ENCODE results near the gene NFAM1.

Gene NFAM1

DNA sequence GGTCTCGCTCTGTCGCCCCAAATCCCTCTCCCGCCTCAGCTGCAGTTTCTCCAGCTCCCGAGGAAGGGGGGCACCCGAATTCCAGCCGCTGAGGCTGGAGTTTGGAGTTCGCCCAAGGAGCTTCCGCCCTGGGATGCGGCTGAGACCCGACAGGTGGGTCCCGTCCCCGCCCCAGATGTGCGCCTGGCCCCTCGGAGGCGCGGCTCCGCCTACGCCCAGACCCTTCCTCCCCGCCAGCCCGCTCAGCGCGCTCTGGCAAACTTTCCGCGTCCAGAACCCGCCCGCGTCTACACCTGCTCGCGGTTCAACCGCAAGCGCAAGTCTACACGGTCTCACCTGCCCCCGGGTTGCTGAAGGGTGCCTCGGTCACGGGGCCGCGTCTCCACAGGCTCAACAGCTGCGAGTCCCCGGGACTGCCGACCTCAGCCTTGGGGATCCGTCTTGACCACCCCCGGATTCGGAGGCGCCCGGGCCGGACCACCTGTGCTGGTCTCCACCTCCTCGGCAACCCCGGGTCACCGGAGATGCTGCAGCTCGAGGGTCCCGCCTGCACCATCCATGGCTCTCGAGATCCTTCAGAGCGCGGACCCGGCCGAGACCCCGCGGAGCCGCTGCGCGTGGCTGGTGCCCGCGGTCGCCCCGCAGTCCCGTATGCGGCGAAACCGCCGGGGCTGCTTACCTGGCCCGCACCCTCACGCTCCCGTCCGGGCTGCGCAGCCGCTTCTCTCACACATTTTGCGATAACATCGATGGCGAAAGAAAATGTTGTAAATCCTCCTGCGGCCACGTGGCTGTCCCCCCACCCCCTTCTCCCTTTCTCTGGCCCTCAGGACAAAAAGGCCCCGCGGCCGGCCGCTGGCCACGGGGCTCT lies 63.6 kb downstream of the NFAM1 start (continued):
- no peak for TF ChIP-seq ZNF701 (tag by site-specific recombination; IDR thresholded peaks at IDR 0.05)
- TF ChIP-seq ZSCAN5A (tag by site-specific recombination; IDR thresholded peaks at IDR 0.05): no peak
- no peak for TF ChIP-seq ZNF670 (tag by site-specific recombination; IDR thresholded peaks at IDR 0.05; ENCODE audit: low read depth)
- TF ChIP-seq SCRT2 (tag by site-specific recombination; IDR thresholded peaks at IDR 0.05): peak; percentile 92
- no peak for TF ChIP-seq ZNF677 (tag by site-specific recombination; IDR thresholded peaks at IDR 0.05)
- peak; percentile 51; the same call in 1 of the 2 replicates for TF ChIP-seq SCRT1 (tag by site-specific recombination; IDR thresholded peaks at IDR 0.05; ENCODE audit: borderline replicate concordance)
- TF ChIP-seq ZNF133 (tag by site-specific recombination; IDR thresholded peaks at IDR 0.05): no peak
- TF ChIP-seq ZNF146 (tag by site-specific recombination; IDR thresholded peaks at IDR 0.05): no peak
- TF ChIP-seq, protein P1, sequence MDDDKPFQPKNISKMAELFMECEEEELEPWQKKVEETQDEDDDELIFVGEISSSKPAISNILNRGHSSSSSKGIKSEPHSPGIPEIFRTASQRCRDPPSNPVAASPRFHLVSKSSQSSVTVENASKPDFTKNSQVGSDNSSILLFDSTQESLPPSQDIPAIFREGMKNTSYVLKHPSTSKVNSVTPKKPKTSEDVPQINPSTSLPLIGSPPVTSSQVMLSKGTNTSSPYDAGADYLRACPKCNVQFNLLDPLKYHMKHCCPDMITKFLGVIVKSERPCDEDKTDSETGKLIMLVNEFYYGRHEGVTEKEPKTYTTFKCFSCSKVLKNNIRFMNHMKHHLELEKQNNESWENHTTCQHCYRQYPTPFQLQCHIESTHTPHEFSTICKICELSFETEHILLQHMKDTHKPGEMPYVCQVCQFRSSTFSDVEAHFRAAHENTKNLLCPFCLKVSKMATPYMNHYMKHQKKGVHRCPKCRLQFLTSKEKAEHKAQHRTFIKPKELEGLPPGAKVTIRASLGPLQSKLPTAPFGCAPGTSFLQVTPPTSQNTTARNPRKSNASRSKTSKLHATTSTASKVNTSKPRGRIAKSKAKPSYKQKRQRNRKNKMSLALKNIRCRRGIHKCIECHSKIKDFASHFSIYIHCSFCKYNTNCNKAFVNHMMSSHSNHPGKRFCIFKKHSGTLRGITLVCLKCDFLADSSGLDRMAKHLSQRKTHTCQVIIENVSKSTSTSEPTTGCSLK (tag by site-specific recombination; IDR thresholded peaks at IDR 0.05): no peak
- TF ChIP-seq ZNF169 (tag by site-specific recombination; IDR thresholded peaks at IDR 0.05): peak; percentile 54; the same call in 1 of the 2 replicates
- no peak for TF ChIP-seq ZNF48 (tag by site-specific recombination; IDR thresholded peaks at IDR 0.05)
- no peak for TF ChIP-seq ZNF776 (tag by site-specific recombination; IDR thresholded peaks at IDR 0.05; ENCODE audit: borderline replicate concordance)
- TF ChIP-seq, protein P2, sequence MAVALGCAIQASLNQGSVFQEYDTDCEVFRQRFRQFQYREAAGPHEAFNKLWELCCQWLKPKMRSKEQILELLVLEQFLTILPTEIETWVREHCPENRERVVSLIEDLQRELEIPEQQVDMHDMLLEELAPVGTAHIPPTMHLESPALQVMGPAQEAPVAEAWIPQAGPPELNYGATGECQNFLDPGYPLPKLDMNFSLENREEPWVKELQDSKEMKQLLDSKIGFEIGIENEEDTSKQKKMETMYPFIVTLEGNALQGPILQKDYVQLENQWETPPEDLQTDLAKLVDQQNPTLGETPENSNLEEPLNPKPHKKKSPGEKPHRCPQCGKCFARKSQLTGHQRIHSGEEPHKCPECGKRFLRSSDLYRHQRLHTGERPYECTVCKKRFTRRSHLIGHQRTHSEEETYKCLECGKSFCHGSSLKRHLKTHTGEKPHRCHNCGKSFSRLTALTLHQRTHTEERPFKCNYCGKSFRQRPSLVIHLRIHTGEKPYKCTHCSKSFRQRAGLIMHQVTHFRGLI (tag by site-specific recombination; IDR thresholded peaks at IDR 0.05): peak; percentile 58; the same call in 1 of the 2 replicates
- TF ChIP-seq ZNF473 (tag by site-specific recombination; IDR thresholded peaks at IDR 0.05): no peak
- TF ChIP-seq MEIS1 (CRISPR knock-in tag; IDR thresholded peaks at IDR 0.05; ENCODE audit: borderline replicate concordance): no peak
- no peak for TF ChIP-seq GLI2 (tag by site-specific recombination; IDR thresholded peaks at IDR 0.05; ENCODE audit: borderline replicate concordance, low read depth)
- TF ChIP-seq ZBTB17 (tag by site-specific recombination; IDR thresholded peaks at IDR 0.05): peak; percentile 49
- TF ChIP-seq ZNF837 (tag by site-specific recombination; IDR thresholded peaks at IDR 0.05): 0 out of 2 replicates have a peak, but pooled peaks have one; percentile 47
- TF ChIP-seq ZNF248 (tag by site-specific recombination; IDR thresholded peaks at IDR 0.05): no peak
- TF ChIP-seq HOXA7 (CRISPR knock-in tag; IDR thresholded peaks at IDR 0.05; ENCODE audit: borderline replicate concordance): no peak
- peak; percentile 62; the same call in 1 of the 2 replicates for TF ChIP-seq KLF8 (tag by site-specific recombination; IDR thresholded peaks at IDR 0.05)
- TF ChIP-seq ZNF394 (tag by site-specific recombination; IDR thresholded peaks at IDR 0.05; ENCODE audit: borderline replicate concordance): peak; percentile 57; the same call in 1 of the 2 replicates
- no peak for TF ChIP-seq ZNF292 (tag by site-specific recombination; IDR thresholded peaks at IDR 0.05; ENCODE audit: borderline replicate concordance, low read depth)
- TF ChIP-seq ZNF221 (tag by site-specific recombination; IDR thresholded peaks at IDR 0.05; ENCODE audit: borderline replicate concordance): no peak
- no peak for TF ChIP-seq ZSCAN23 (tag by site-specific recombination; IDR thresholded peaks at IDR 0.05)
- peak; percentile 83 for TF ChIP-seq ZNF335 (tag by site-specific recombination; conservative IDR thresholded peaks at IDR 0.05)
- TF ChIP-seq ZNF660 (tag by site-specific recombination; IDR thresholded peaks at IDR 0.05): 0 out of 2 replicates have a peak, but pooled peaks have one; percentile 46
- TF ChIP-seq KLF9 (tag by site-specific recombination; IDR thresholded peaks at IDR 0.05; ENCODE audit: low read depth): no peak
- TF ChIP-seq, protein P3, sequence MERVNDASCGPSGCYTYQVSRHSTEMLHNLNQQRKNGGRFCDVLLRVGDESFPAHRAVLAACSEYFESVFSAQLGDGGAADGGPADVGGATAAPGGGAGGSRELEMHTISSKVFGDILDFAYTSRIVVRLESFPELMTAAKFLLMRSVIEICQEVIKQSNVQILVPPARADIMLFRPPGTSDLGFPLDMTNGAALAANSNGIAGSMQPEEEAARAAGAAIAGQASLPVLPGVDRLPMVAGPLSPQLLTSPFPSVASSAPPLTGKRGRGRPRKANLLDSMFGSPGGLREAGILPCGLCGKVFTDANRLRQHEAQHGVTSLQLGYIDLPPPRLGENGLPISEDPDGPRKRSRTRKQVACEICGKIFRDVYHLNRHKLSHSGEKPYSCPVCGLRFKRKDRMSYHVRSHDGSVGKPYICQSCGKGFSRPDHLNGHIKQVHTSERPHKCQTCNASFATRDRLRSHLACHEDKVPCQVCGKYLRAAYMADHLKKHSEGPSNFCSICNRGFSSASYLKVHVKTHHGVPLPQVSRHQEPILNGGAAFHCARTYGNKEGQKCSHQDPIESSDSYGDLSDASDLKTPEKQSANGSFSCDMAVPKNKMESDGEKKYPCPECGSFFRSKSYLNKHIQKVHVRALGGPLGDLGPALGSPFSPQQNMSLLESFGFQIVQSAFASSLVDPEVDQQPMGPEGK (tag by site-specific recombination; IDR thresholded peaks at IDR 0.05): peak; percentile 74

Measured in HEK293 (cell line).